HG02973 (cell line): Measurements from ENCODE around the gene NAP1L2.
"Not testable (repeated sequence)": the region's sequence is repeated elsewhere in the genome, so short reads cannot be mapped to it uniquely, and the experiment has no call there.

ENCODE experiments used
- ATAC-seq: cut with Tn5 transposase; IDR thresholded peaks from one replicate; pipeline ENCODE4 v1.9.1; 2021; ENCODE audit warnings: moderate library complexity; ENCODE audit not compliant: unreplicated experiment

Gene NAP1L2, protein sequence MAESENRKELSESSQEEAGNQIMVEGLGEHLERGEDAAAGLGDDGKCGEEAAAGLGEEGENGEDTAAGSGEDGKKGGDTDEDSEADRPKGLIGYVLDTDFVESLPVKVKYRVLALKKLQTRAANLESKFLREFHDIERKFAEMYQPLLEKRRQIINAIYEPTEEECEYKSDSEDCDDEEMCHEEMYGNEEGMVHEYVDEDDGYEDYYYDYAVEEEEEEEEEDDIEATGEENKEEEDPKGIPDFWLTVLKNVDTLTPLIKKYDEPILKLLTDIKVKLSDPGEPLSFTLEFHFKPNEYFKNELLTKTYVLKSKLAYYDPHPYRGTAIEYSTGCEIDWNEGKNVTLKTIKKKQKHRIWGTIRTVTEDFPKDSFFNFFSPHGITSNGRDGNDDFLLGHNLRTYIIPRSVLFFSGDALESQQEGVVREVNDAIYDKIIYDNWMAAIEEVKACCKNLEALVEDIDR

DNA sequence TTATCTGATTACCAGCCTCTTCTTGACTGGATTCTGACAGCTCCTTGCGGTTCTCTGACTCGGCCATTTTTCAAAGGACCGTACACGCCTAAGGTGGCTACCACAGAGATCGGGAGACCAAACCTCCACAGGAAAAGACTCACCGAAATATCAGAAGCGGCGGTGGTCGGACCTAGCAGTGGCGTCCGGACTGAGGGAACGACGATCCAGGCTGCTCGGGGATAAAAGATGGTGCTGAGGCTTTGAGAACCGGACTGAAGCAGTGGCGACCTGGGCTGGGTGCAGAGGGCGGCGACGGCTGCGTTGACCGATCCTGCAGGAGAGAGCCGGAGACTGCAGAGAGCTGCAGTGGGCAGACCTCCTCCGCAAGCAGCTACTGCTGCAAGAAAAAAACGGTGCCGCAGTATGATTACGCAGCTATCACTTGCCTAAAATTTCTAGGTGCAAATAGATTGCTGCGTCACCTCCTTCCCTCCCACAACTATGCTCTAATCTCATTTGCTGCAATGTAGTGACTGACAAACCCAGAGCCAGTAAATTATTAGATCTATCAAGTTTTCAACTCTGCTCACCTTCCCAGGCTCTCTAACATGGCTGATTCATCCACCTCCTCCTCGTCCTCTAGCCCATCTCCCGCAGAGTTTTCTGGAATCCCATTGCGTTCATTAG, at the start of gene NAP1L2:
Gene NAP1L2, minus strand, starts transcription at position 426 of the 669 bp plus-strand sequence. Its CDS starts 359 bp downstream, at position 67.
- peak; percentile 94 for ATAC-seq

DNA sequence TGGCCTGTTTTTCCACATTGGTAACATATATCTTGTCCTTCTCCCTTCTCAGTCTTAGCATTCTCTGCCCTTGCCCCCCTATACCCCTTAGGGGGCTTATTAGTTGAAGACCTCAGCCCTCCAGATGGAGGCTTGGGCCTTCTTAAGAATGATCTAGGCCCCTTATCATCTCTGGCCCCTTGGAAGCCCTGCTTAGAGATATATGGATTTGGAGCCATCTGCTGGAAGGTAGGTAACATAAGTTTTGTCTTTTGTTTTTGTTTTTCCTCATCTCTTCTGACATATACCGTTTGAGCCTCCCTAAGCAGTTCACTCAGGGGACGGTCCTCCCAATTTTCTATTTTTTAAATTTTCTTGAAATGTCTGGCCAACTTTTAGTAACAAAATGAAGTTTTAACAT, 48.3 kb upstream of the NAP1L2 start:
- no peak for ATAC-seq

DNA sequence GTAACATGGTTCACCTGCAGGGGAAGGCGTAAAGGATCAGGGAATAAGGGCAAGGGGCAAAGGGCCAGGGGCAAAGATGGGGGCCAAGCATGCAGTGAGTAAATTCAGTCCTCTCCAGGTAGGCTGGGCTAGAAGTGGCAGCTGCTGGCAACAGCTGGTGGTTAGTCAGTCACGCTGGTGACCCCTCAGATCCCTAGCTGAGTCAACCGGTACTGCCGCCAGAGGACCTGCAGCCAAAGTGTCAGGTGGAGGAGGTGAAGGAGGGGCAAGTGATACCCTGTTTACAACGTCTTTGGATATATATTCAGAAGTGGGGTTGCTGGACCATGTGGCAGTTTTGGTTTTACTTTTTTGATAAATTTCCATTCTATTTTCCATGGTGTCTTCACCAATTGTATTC, 24.6 kb upstream of the NAP1L2 start:
- ATAC-seq, result no peak

DNA sequence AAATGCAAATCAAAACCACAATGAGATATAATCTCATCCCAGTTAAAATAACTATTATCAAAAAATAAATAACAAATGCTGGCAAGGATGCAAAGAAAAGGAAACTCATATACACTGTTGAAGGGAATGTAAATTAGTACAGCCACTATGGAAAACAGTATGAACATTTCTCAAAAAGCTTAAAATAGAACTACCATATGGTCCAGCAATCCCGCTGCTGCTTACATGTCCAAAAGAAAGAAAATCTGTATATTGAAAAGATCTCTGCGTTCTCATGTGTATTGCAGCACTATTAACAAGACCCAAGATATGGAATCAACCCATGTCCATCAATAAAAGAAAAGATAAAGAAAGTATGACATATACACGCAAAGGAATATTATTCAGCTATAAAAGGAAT, 3.0 kb upstream of the NAP1L2 start:
- ATAC-seq, result no peak

DNA sequence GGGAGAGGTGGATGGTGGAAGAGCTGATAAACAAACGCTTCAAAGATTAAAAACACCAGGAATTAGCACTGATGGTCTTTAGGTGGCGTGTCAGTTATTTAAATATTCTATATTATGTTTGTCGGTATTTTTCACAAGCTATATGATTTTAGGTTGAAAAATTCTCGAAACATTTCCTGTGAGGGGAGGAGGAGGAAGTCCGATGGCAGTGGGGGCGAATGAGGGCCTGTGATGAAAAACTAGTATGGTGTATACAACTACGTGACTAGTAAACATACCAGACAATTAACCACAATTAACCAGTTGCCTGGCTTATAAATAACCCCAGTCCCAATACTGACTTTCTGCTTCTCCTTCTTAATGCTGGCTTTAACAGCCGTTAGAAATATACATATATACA, 595 bp upstream of the NAP1L2 start:
- peak; percentile 9 for ATAC-seq

DNA sequence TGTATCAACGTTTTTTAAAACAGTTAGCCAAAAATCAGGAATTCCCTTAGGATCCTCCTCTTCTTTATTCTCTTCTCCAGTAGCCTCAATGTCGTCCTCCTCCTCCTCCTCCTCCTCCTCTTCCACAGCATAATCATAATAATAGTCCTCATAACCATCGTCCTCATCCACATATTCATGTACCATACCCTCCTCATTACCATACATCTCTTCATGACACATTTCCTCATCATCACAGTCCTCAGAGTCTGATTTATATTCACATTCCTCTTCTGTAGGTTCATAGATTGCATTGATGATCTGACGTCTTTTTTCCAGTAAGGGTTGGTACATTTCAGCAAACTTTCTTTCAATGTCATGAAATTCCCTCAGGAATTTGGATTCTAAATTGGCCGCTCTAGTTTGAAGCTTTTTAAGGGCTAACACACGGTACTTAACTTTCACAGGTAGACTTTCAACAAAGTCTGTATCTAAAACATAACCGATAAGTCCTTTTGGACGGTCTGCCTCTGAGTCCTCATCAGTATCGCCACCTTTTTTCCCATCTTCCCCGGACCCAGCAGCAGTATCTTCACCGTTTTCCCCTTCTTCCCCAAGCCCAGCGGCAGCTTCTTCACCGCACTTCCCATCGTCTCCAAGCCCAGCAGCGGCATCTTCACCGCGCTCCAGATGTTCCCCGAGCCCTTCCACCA, 771 bp downstream of the NAP1L2 start:
- no peak for ATAC-seq

DNA sequence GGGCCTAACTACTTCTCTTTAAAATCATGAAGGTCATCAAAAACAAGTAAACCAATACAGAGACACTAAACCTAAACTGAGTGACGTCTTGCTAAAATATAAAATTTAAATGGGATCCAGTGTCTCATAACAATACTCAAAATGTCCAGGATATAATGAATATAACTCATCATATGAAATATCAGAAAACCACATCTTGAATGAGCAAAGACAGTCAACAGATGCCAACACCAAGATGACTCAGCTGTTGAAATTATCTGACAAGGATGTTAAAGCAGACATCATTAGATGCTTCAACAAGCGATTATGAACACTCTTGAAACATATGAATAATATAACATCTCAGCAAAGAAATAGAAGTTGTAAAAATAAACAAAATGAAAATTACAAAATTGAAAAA, 8.3 kb downstream of the NAP1L2 start:
- ATAC-seq, result no peak

DNA sequence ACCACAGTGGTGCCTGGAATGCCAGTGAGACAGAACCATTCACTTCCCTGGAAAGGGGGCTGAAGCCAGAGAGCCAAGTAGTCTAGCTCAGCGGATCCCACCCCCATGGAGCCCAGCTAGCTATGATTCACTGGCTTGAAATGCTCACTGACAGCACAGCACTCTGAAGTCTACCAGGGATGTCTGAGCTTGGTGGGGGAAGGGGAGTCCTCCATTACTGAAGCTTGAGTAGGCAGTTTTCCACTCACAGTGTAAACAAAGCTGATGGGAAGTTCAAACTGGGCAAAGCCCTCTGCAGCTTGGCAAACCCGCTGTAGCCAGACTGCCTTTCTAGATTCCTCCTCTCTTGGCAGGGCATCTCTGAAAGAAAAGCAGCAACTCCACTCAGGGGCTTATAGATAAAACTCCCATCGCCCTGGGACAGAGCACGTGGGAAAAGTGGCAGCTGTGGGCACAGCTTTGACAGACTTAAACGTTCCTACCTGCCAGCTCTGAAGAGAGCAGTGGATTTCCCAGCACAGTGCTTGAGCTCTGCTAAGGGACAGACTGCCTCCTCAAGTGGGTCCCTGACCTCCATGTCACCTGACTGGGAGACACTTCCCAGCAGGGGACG, 32.0 kb downstream of the NAP1L2 start:
- ATAC-seq, result no peak

DNA sequence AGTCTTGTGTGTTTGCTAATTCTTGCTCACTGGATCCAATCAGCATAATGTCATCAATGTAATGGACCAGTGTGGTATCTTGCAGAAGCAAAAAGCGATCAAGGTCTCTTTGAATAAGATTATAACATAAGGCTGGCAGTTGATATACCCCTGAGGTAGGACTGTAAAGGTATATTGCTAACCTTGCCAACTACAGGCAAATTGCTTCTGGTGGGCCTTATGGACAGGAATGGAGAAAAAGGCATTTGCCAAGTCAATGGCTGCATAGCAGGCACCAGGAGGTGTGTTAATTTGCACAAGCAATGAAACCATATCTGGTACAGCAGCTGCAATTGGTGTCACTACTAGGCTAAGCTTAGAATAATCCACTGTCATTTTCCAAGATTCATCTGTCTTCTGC, 45.7 kb downstream of the NAP1L2 start:
- not testable (repeated sequence) for ATAC-seq
